GM18526 (cell line): ENCODE measurements around the gene NPIPB6.
"Not testable (repeated sequence)": the region's sequence is repeated elsewhere in the genome, so short reads cannot be mapped to it uniquely, and the experiment has no call there.

ENCODE experiments used
- POLR2A ChIP-seq: IDR thresholded peaks from 3 replicates; pipeline ENCODE4 v1.6.1; 2011; ENCODE audit not compliant: insufficient read length; ENCODE audit errors: extremely low read depth

Gene NPIPB6

GRCh38 chr16:28363408-28363807 lies at the start of gene NPIPB6:
TSS of gene NPIPB6 (minus strand) at chr16:28363508. CDS start at chr16:28362822, 686 bp downstream.
- TF ChIP-seq POLR2A, result not testable (repeated sequence)

GRCh38 chr16:28403220-28404072 lies 40.1 kb upstream of the NPIPB6 start, which contains the start of gene EIF3CL:
TSS of gene EIF3CL (minus strand) at chr16:28403841. CDS start at chr16:28403618, 223 bp downstream.
- TF ChIP-seq POLR2A, result not testable (repeated sequence)

GRCh38 chr16:28326881-28327610 lies 36.3 kb downstream of the NPIPB6 start:
- TF ChIP-seq POLR2A, result no peak

GRCh38 chr16:28324887-28325279 lies 38.4 kb downstream of the NPIPB6 start:
- no peak for TF ChIP-seq POLR2A

- no peak for TF ChIP-seq POLR2A
These were observed 38.9 kb downstream of the NPIPB6 start for GRCh38 chr16:28324235-28324886.

- TF ChIP-seq POLR2A, result no peak
These were observed 41.5 kb downstream of the NPIPB6 start for GRCh38 chr16:28321700-28322411.

GRCh38 chr16:28320741-28321140 lies 42.6 kb downstream of the NPIPB6 start:
- TF ChIP-seq POLR2A, result no peak

- TF ChIP-seq POLR2A, result no peak
These were observed 43.2 kb downstream of the NPIPB6 start for GRCh38 chr16:28320023-28320561.

GRCh38 chr16:28319476-28320022 lies 43.8 kb downstream of the NPIPB6 start:
- no peak for TF ChIP-seq POLR2A

GRCh38 chr16:28318042-28318744 lies 45.1 kb downstream of the NPIPB6 start:
- TF ChIP-seq POLR2A, result no peak

- TF ChIP-seq POLR2A, result no peak
These were observed 46.0 kb downstream of the NPIPB6 start for GRCh38 chr16:28317040-28317880.

- TF ChIP-seq POLR2A, result no peak
These were observed 47.3 kb downstream of the NPIPB6 start for GRCh38 chr16:28316054-28316453.

- TF ChIP-seq POLR2A, result no peak
These were observed 49.7 kb downstream of the NPIPB6 start for GRCh38 chr16:28313587-28313986.
